Spleen (tissue), 11 donors: ENCODE measurements around the gene MAPK11. TPM values are rescaled to one million over a fixed set of nuclear protein-coding genes. Genes with fewer than 3 reads are reported as not detected.

Source experiments
- DNase-seq: peaks from one replicate; pipeline ENCODE4 v3.0.0-alpha.2; 2020
- H3K27ac ChIP-seq, 8 donors: fragments of 200-600 bp; sonication (generic) in 7 of 8; 1 replicate in 4 of 8; 2 replicates in 4 of 8; pipeline versions ENCODE4 v1.5.0 to v1.8.0; 2016 to 2021; ENCODE audit warnings: inconsistent platforms in 4 of 8, mild to moderate bottlenecking in 4 of 8, moderate library complexity in 1 of 8
- H3K27me3 ChIP-seq, 7 donors: fragments of 200-600 bp; sonication (generic) in 6 of 7; replicated peaks in 1 of 7; 1 replicate in 4 of 7; 2 replicates in 3 of 7; pipeline versions ENCODE4 v1.5.0 to v1.8.0; 2016 to 2021; ENCODE audit warnings: inconsistent platforms in 3 of 7, mild to moderate bottlenecking in 1 of 7
- H3K36me3 ChIP-seq, 6 donors: fragments of 200-600 bp; sonication (generic) in 5 of 6; 1 replicate in 4 of 6; 2 replicates in 2 of 6; pipeline versions ENCODE4 v1.5.0 to v1.8.0; 2016 to 2021; ENCODE audit warnings: inconsistent platforms in 2 of 6
- H3K4me1 ChIP-seq, 6 donors: fragments of 200-600 bp; sonication (generic) in 5 of 6; 1 replicate in 3 of 6; 2 replicates in 3 of 6; pipeline versions ENCODE4 v1.5.0 to v1.8.0; 2016 to 2021; ENCODE audit warnings: inconsistent platforms in 3 of 6
- H3K4me3 ChIP-seq, 8 donors: fragments of 200-600 bp; sonication (generic) in 7 of 8; 1 replicate in 4 of 8; 2 replicates in 4 of 8; pipeline versions ENCODE4 v1.5.0 to v1.8.0; 2016 to 2021; ENCODE audit warnings: inconsistent platforms in 4 of 8, mild to moderate bottlenecking in 4 of 8, moderate library complexity in 2 of 8
- H3K9me3 ChIP-seq, 8 donors: fragments of 200-600 bp; sonication (generic) in 7 of 8; 1 replicate in 4 of 8; 2 replicates in 4 of 8; pipeline versions ENCODE4 v1.5.0 to v1.8.0; 2016 to 2021; ENCODE audit warnings: inconsistent platforms in 4 of 8
- CTCF ChIP-seq, 11 experiments: fragments of 200-600 bp in 7 of 11; fragments of 450-650 bp in 4 of 11; sonication (generic) in 4 of 11; IDR thresholded peaks in 8 of 11; conservative IDR thresholded peaks in 3 of 11; 1 replicate in 7 of 11; 2 replicates in 4 of 11; pipeline versions ENCODE4 v1.4.0 to v1.8.0; 2016 to 2021; ENCODE audit warnings: antibody characterized with exemption in 11 of 11, inconsistent platforms in 4 of 11, mild to moderate bottlenecking in 1 of 11
- POLR2A ChIP-seq, 3 donors: fragments of 450-650 bp; IDR thresholded peaks; one replicate each; pipeline ENCODE4 v1.5.1; 2017; ENCODE audit warnings: antibody characterized with exemption in 3 of 3, mild to moderate bottlenecking in 1 of 3
- POLR2AphosphoS5 ChIP-seq, 3 donors: sonication (generic); formaldehyde crosslinking; IDR thresholded peaks; one replicate each; pipeline ENCODE4 v1.5.1; 2017; ENCODE audit warnings: antibody characterized with exemption in 3 of 3
- WGBS, 5 donors: extraction: QIAGEN DNeasy Blood & Tissue Kit in 3 of 5; methylation state at CpG; one replicate each; pipeline versions ENCODE4 v1.1.5 to v1.1.7; 2013 to 2018; 5-methylcytosine and 5-hydroxymethylcytosine counted together
- intact Hi-C: fragments of 100-400 bp; cut with DNase I; formaldehyde crosslinking; loops from one replicate; pipeline ENCODE4 v1.15.0; 2023; ENCODE audit warnings: low total_unique reads
- polyA plus RNA-seq, 3 donors: library from polyadenylated mRNA; stranded (reverse); fragments of 200-250 nt; gene quantifications; one replicate each; pipeline ENCODE4 v1.2.1, GENCODE V29; 2013
- total RNA-seq, 7 donors: library from RNA; depleted of rRNA in 3 of 7; stranded (reverse); fragments of >200 nt in 3 of 7; fragmentation: NEBNext Ultra II Directional in 4 of 7; extraction: Animal tissue kit (Norgen Biotek cat#: 25700) in 4 of 7; gene quantifications; one replicate each; pipeline versions ENCODE4 v1.1.0 to v1.2.1, GENCODE V29; 2016 to 2021
- donor health status: healthy with polysubstance abuse.
- donor health status: DM: no; HTN: no; CAD: no; lungs with moderate emphysema.
- donor health status: DM: no; HTN: no; CAD: no.
- donor health status: Bipolar disorder and iron deficiency.
- donor health status: healthy.
- donor health status: DM: no; HTN: no; CAD: no.
- donor health status: DM: yes; HTN: yes; CAD: no.

The MAPK11 gene
- total and polyA plus RNA-seq, 10 donors = 5.2 to 25.3 (median 11.3) TPM

GRCh38 chr22:50297510-50298265, 27.5 kb upstream of the MAPK11 start:
- Histone ChIP-seq H3K4me1 (peaks cover 75 to 100% (median 96%) of the 10 kb centered on the region in 6 donors), H3K4me3 (peak overlapping the region in 2 of 8 donors; percentile 11 to 32), H3K9me3 (no peaks in the 10 kb centered on the region), H3K27me3 (peaks cover 0 to 61% (median 10%) of the 10 kb centered on the region in 7 donors), H3K36me3 (peaks cover 0 to 7% (median 0%) of the 10 kb centered on the region in 6 donors), H3K27ac (peak overlapping the region; percentile 29 to 96 (median 81))
- TF ChIP-seq POLR2A (IDR thresholded peaks at IDR 0.05) = no peak
- peak in 1 of 3 donors; percentile 39 for TF ChIP-seq POLR2AphosphoS5 (IDR thresholded peaks at IDR 0.05)
- 73 to 85% (median 77%) methylated on average over 11 to 20 of the region's 20 CpGs for WGBS, 5 donors
- intact Hi-C loops = no loop called here
- DNase-seq = no peak

- WGBS, 5 donors = 58 to 74% (median 66%) methylated on average over 18 to 29 of the region's 29 CpGs
- Histone ChIP-seq H3K27ac (peak overlapping the region; percentile 29 to 96 (median 81)), H3K9me3 (no peaks in the 10 kb centered on the region), H3K36me3 (peaks cover 0 to 11% (median 0%) of the 10 kb centered on the region in 6 donors), H3K4me1 (peaks cover 74 to 100% (median 96%) of the 10 kb centered on the region in 6 donors), H3K4me3 (peak overlapping the region in 2 of 8 donors; percentile 11 to 32), H3K27me3 (peaks cover 0 to 69% (median 14%) of the 10 kb centered on the region in 7 donors)
- DNase-seq = no peak
- TF ChIP-seq POLR2AphosphoS5 (IDR thresholded peaks at IDR 0.05) = peak in 2 of 3 donors; percentile 27 to 54
- TF ChIP-seq CTCF (IDR thresholded peaks at IDR 0.05 in 8 of 11, conservative IDR thresholded peaks at IDR 0.05 in 3 of 11) = no peak
- intact Hi-C loops = no loop called here
These were observed 26.7 kb upstream of the MAPK11 start for GRCh38 chr22:50296658-50297490.

- Histone ChIP-seq H3K27ac (peak overlapping the region; percentile 15 to 96 (median 76)), H3K4me3 (peak overlapping the region in 4 of 8 donors; percentile 17 to 57 (median 24)), H3K36me3 (peaks cover 0 to 29% (median 11%) of the 10 kb centered on the region in 6 donors), H3K27me3 (peaks cover 0 to 76% (median 7%) of the 10 kb centered on the region in 7 donors), H3K9me3 (no peaks in the 10 kb centered on the region), H3K4me1 (peaks cover 62 to 100% (median 96%) of the 10 kb centered on the region in 6 donors)
- intact Hi-C loops = no loop called here
- TF ChIP-seq POLR2A (IDR thresholded peaks at IDR 0.05) (no peak), POLR2AphosphoS5 (IDR thresholded peaks at IDR 0.05) (no peak), CTCF (IDR thresholded peaks at IDR 0.05 in 8 of 11, conservative IDR thresholded peaks at IDR 0.05 in 3 of 11) (no peak)
- 12 to 39% (median 31%) methylated on average over 5 of the region's 5 CpGs for WGBS, 5 donors
- DNase-seq = no peak
These were observed 24.1 kb upstream of the MAPK11 start for GRCh38 chr22:50294319-50294656.

GRCh38 chr22:50293441-50294318, 23.5 kb upstream of the MAPK11 start:
- peak overlapping the region in 7 of 8 donors; percentile 17 to 57 (median 23) for H3K4me3 ChIP-seq
- H3K27ac ChIP-seq = peak overlapping the region; percentile 42 to 96 (median 76)
- TF ChIP-seq POLR2A (IDR thresholded peaks at IDR 0.05) (no peak), CTCF (IDR thresholded peaks at IDR 0.05 in 8 of 11, conservative IDR thresholded peaks at IDR 0.05 in 3 of 11) (peak in 2 of 11 experiments; percentile 22), POLR2AphosphoS5 (IDR thresholded peaks at IDR 0.05) (peak; percentile 69 to 85 (median 85))
- peaks cover 0 to 35% (median 17%) of the 10 kb centered on the region in 6 donors for H3K36me3 ChIP-seq
- peak; percentile 88 for DNase-seq
- WGBS, 5 donors = 5 to 15% (median 9%) methylated on average over 18 to 42 of the region's 42 CpGs
- intact Hi-C loops = no loop called here
- H3K4me1 ChIP-seq = peaks cover 56 to 100% (median 93%) of the 10 kb centered on the region in 6 donors
- no peaks in the 10 kb centered on the region for H3K9me3 ChIP-seq
- H3K27me3 ChIP-seq = peaks cover 0 to 76% (median 7%) of the 10 kb centered on the region in 7 donors
